Skeletal muscle tissue (tissue), 4 donors: ENCODE data around the gene RAB4A. TPM values are rescaled to one million over a fixed set of nuclear protein-coding genes. Genes with fewer than 3 reads are reported as not detected.

Experiments
- H3K27ac ChIP-seq: one replicate; pipeline ENCODE4 v1.7.0; 2013; ENCODE audit warnings: mild to moderate bottlenecking, low read depth, low read length, inconsistent platforms
- H3K27me3 ChIP-seq, 3 donors: one replicate each; pipeline ENCODE4 v1.7.0; 2013; ENCODE audit warnings: low read length in 3 of 3; ENCODE audit not compliant: control insufficient read depth in 3 of 3, insufficient read depth in 3 of 3
- H3K36me3 ChIP-seq, 3 donors: one replicate each; pipeline ENCODE4 v1.7.0; 2013; ENCODE audit warnings: low read length in 3 of 3; ENCODE audit not compliant: control insufficient read depth in 3 of 3, insufficient read depth in 3 of 3
- H3K4me1 ChIP-seq, 3 donors: one replicate each; pipeline ENCODE4 v1.7.0; 2013; ENCODE audit warnings: low read length in 3 of 3, mild to moderate bottlenecking in 3 of 3; ENCODE audit not compliant: control insufficient read depth in 3 of 3, insufficient read depth in 3 of 3
- H3K4me3 ChIP-seq, 3 donors: one replicate each; pipeline ENCODE4 v1.7.0; 2013; ENCODE audit warnings: low read length in 3 of 3
- H3K9ac ChIP-seq, 3 donors: one replicate each; pipeline ENCODE4 v1.7.0; 2013; ENCODE audit warnings: low read length in 3 of 3, mild to moderate bottlenecking in 3 of 3, moderate library complexity in 2 of 3, low read depth in 1 of 3
- H3K9me3 ChIP-seq, 3 donors: one replicate each; pipeline ENCODE4 v1.7.0; 2013; ENCODE audit warnings: low read length in 3 of 3; ENCODE audit not compliant: control insufficient read depth in 3 of 3
- total RNA-seq: library from RNA; depleted of rRNA; stranded (reverse); fragments of >200 nt; gene quantifications from one replicate; pipeline ENCODE4 v1.2.3, GENCODE V29; 2014
- donor health status: Osteomylitis.

The RAB4A gene
- total RNA-seq, 1 donor from 2014 or later = 25.1 TPM

- no peaks in the 10 kb centered on the region for H3K27me3 ChIP-seq
- H3K9ac ChIP-seq = no peak overlapping the region
- no peak overlapping the region for H3K4me3 ChIP-seq
- H3K27ac ChIP-seq = no peak overlapping the region
- H3K36me3 ChIP-seq = peaks cover 3 to 11% (median 5%) of the 10 kb centered on the region in 3 donors
- peaks cover 8 to 16% (median 11%) of the 10 kb centered on the region in 3 donors for H3K4me1 ChIP-seq
- no peaks in the 10 kb centered on the region for H3K9me3 ChIP-seq
These were observed 38.8 kb downstream of the RAB4A start for GRCh38 chr1:229309684-229310083.

DNA sequence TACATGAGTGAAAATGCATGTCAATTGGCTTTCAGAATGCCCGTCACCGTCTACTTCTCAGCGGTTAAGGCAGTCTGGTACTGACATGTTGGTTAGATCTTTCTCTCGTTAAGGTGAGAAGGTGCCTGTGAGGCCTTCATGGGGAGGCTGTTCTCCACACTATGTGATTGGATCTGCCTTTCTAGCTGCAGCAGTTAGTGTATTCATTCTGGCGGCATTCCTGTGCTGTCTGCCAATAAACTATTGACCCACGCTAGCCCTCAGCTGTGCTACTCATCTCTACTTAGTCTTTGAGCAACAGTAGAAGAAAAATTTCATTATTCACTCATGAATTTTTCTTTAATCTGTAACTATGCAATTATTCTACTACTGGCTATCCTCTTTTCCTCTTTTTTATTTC is 39.9 kb downstream of the RAB4A start:
- Histone ChIP-seq H3K4me3 (no peak overlapping the region), H3K9me3 (no peaks in the 10 kb centered on the region), H3K9ac (no peak overlapping the region), H3K27ac (no peak overlapping the region), H3K27me3 (no peaks in the 10 kb centered on the region), H3K4me1 (peaks cover 8 to 16% (median 11%) of the 10 kb centered on the region in 3 donors), H3K36me3 (peaks cover 3 to 11% (median 4%) of the 10 kb centered on the region in 3 donors)

GRCh38 chr1:229316166-229316565 is 45.3 kb downstream of the RAB4A start:
- no peak overlapping the region for H3K4me3 ChIP-seq
- no peaks in the 10 kb centered on the region for H3K27me3 ChIP-seq
- H3K9ac ChIP-seq = no peak overlapping the region
- no peak overlapping the region for H3K27ac ChIP-seq
- H3K36me3 ChIP-seq = peaks cover 0 to 5% (median 5%) of the 10 kb centered on the region in 3 donors
- no peaks in the 10 kb centered on the region for H3K9me3 ChIP-seq
- H3K4me1 ChIP-seq = no peaks in the 10 kb centered on the region

DNA sequence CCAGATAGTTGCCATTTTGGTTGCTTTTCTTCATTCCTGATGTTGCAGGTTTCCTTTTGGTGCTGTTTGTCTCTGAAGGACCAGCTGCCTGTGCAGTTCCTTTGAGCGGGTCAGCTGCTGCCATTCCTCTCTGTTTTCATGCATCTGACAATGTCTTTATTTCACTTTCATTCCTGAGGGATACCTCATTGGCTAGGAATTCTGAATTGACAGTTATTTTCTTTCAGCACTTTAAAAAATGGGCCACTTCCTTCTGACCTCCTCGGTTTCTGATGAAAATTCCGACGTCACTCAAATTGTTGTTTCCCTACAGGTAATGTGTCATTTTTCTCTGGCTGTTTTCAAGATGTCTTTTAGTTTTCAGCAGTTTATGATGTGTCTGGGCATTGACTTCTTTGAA is 47.1 kb downstream of the RAB4A start:
- H3K9ac ChIP-seq = no peak overlapping the region
- H3K9me3 ChIP-seq = no peaks in the 10 kb centered on the region
- H3K4me3 ChIP-seq = no peak overlapping the region
- peaks cover 1 to 11% (median 9%) of the 10 kb centered on the region in 3 donors for H3K36me3 ChIP-seq
- no peaks in the 10 kb centered on the region for H3K27me3 ChIP-seq
- H3K27ac ChIP-seq = no peak overlapping the region
- no peaks in the 10 kb centered on the region for H3K4me1 ChIP-seq

DNA sequence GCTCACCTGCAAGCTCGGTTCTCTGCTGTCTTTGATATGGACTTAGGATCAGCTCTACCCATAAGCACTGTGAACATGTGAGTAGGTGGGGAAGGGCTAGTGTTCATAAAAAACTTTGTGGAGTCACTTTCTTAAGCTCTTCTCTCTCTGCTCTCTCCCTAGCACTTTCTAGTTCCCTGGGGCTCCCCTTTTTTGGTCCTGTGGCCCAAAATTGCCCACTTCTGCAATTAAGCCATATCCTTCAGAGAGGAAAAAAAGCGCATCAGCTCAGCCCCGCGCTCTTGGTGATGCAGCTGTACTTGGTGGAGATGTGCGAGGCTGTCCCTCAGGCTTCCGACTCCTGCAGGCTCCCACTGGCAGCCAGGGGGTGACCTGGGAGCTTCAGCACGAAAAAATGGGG is 48.6 kb downstream of the RAB4A start:
- Histone ChIP-seq H3K27me3 (no peaks in the 10 kb centered on the region), H3K36me3 (peaks cover 10 to 21% (median 17%) of the 10 kb centered on the region in 3 donors), H3K9ac (no peak overlapping the region), H3K9me3 (no peaks in the 10 kb centered on the region), H3K4me1 (no peaks in the 10 kb centered on the region), H3K4me3 (no peak overlapping the region), H3K27ac (no peak overlapping the region)

GRCh38 chr1:229323201-229323600 is 52.3 kb downstream of the RAB4A start:
- Histone ChIP-seq H3K9ac (no peak overlapping the region), H3K27ac (no peak overlapping the region), H3K36me3 (peaks cover 15 to 30% (median 26%) of the 10 kb centered on the region in 3 donors), H3K4me3 (no peak overlapping the region), H3K27me3 (no peaks in the 10 kb centered on the region), H3K9me3 (no peaks in the 10 kb centered on the region), H3K4me1 (no peaks in the 10 kb centered on the region)

GRCh38 chr1:229323885-229324553 is 53.1 kb downstream of the RAB4A start:
- Histone ChIP-seq H3K4me1 (no peaks in the 10 kb centered on the region), H3K9me3 (no peaks in the 10 kb centered on the region), H3K9ac (no peak overlapping the region), H3K36me3 (peaks cover 15 to 30% (median 26%) of the 10 kb centered on the region in 3 donors), H3K27me3 (no peaks in the 10 kb centered on the region), H3K4me3 (no peak overlapping the region), H3K27ac (no peak overlapping the region)

DNA sequence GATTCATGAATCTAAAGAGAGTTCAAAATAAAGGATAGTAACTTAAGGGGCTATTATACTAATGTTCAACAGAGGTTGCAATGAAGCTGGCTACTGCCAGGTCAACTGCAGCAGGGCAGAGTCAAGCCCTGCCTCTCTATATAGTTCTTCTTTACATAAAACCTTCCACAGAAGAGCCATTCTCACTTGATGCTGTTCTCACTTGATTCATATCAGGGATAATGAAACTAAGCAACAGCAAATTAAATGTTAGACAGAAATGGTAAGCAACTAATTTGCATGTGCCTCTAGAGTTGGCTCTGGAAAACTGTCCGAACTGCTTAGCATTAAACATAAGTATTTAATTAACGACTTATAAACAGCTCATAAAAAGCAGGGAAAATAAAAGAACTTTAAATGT is 54.5 kb downstream of the RAB4A start:
- H3K27me3 ChIP-seq = no peaks in the 10 kb centered on the region
- H3K36me3 ChIP-seq = peaks cover 17 to 26% (median 23%) of the 10 kb centered on the region in 3 donors
- no peak overlapping the region for H3K27ac ChIP-seq
- H3K4me1 ChIP-seq = no peaks in the 10 kb centered on the region
- no peak overlapping the region for H3K4me3 ChIP-seq
- no peak overlapping the region for H3K9ac ChIP-seq
- H3K9me3 ChIP-seq = no peaks in the 10 kb centered on the region

GRCh38 chr1:229325853-229326487 is 55.1 kb downstream of the RAB4A start:
- no peak overlapping the region for H3K9ac ChIP-seq
- no peaks in the 10 kb centered on the region for H3K9me3 ChIP-seq
- H3K4me1 ChIP-seq = no peaks in the 10 kb centered on the region
- H3K27ac ChIP-seq = no peak overlapping the region
- H3K4me3 ChIP-seq = no peak overlapping the region
- no peaks in the 10 kb centered on the region for H3K27me3 ChIP-seq
- peaks cover 17 to 26% (median 23%) of the 10 kb centered on the region in 3 donors for H3K36me3 ChIP-seq

DNA sequence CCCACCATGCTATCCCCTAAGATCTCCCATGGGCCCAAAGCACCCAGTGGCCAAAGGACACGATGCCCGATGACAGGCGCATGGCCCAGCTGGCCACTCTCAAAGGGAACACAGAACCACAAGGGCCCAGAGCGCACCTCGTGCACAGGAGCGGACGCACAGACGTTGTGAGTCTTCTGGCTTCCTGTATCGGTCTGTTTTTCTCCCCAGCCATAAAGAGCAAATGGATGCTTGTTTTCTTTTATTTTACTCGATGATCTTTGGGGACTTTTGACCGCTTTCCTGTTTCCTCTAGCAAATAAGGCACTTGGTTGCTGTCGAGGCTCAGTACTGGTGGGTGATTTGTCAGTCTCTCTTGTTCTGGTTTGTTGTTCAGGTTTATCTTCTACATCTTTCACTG is 55.7 kb downstream of the RAB4A start:
- no peak overlapping the region for H3K27ac ChIP-seq
- H3K4me3 ChIP-seq = no peak overlapping the region
- H3K9me3 ChIP-seq = no peaks in the 10 kb centered on the region
- no peaks in the 10 kb centered on the region for H3K27me3 ChIP-seq
- H3K9ac ChIP-seq = no peak overlapping the region
- H3K36me3 ChIP-seq = peaks cover 17 to 26% (median 23%) of the 10 kb centered on the region in 3 donors
- H3K4me1 ChIP-seq = no peaks in the 10 kb centered on the region
